Endodermal cell (in vitro differentiated cells): ENCODE measurements around the gene TRAF3IP1. TPM values are rescaled to one million over a fixed set of nuclear protein-coding genes. Genes with fewer than 3 reads are reported as not detected.

Experiments used
- DNase-seq: peaks from one replicate; pipeline ENCODE4 v3.0.0-alpha.2; 2017
- H3K27ac ChIP-seq: 2 replicates; pipeline ENCODE4 v1.5.1; 2013; ENCODE audit warnings: mild to moderate bottlenecking, low read depth, low read length, moderate library complexity
- H3K27me3 ChIP-seq: 2 replicates; pipeline ENCODE4 v1.6.1; 2013; ENCODE audit warnings: mild to moderate bottlenecking, low read length, moderate library complexity; ENCODE audit not compliant: insufficient read depth, control insufficient read depth, poor library complexity, severe bottlenecking
- H3K36me3 ChIP-seq: 2 replicates; pipeline ENCODE4 v1.7.0; 2013; ENCODE audit warnings: mild to moderate bottlenecking, low read length, moderate library complexity; ENCODE audit not compliant: control insufficient read depth, insufficient read depth
- H3K4me1 ChIP-seq: one replicate; pipeline ENCODE4 v1.7.0; 2013; ENCODE audit warnings: low read length; ENCODE audit not compliant: control insufficient read depth, insufficient read depth
- H3K4me3 ChIP-seq: 2 replicates; pipeline ENCODE4 v1.5.1; 2013; ENCODE audit warnings: mild to moderate bottlenecking, low read length, moderate library complexity
- H3K9ac ChIP-seq: 2 replicates; pipeline ENCODE4 v1.6.1; 2013; ENCODE audit warnings: mild to moderate bottlenecking, low read length, moderate library complexity; ENCODE audit not compliant: poor library complexity, severe bottlenecking; ENCODE audit errors: extremely low read depth
- H3K9me3 ChIP-seq: 2 replicates; pipeline ENCODE4 v1.6.1; 2013; ENCODE audit warnings: mild to moderate bottlenecking, low read length, moderate library complexity; ENCODE audit not compliant: control insufficient read depth
- H3K27ac Mint-ChIP-seq: 2 replicates; pipeline ENCODE4 v1.8.0; 2020; ENCODE audit warnings: mixed read lengths
- H3K27me3 Mint-ChIP-seq: 2 replicates; pipeline ENCODE4 v1.8.0; 2021; ENCODE audit warnings: mild to moderate bottlenecking, mixed read lengths; ENCODE audit not compliant: insufficient read depth
- H3K36me3 Mint-ChIP-seq: 2 replicates; pipeline ENCODE4 v1.8.0; 2020; ENCODE audit warnings: low read depth, mixed read lengths
- H3K4me1 Mint-ChIP-seq: 2 replicates; pipeline ENCODE4 v1.8.0; 2020; ENCODE audit warnings: mixed read lengths
- H3K4me3 Mint-ChIP-seq: 2 replicates; pipeline ENCODE4 v1.8.0; 2020; ENCODE audit warnings: mild to moderate bottlenecking, moderate library complexity, mixed read lengths
- H3K9me3 Mint-ChIP-seq: 2 replicates; pipeline ENCODE4 v1.8.0; 2020; ENCODE audit warnings: mild to moderate bottlenecking, mixed read lengths
- WGBS, 2 experiments: methylation state at CpG; one replicate each; pipeline versions ENCODE4 v1.1.5 to v1.1.7; 2013; ENCODE audit warnings: missing lambda C conversion rate in 2 of 2, mixed read lengths in 1 of 2; ENCODE audit not compliant: insufficient coverage in 1 of 2, insufficient read length in 1 of 2; 5-methylcytosine and 5-hydroxymethylcytosine counted together
- total RNA-seq, 2 donors: library from RNA; stranded (reverse); fragmentation: NEBNext Ultra II Directional in 1 of 2; extraction: Animal tissue kit (Norgen Biotek cat#: 25700) in 1 of 2; gene quantifications; 2 replicates in 1 of 2; 3 replicates in 1 of 2; pipeline ENCODE4 v1.2.1, GENCODE V29; 2021
- TF ChIP-seq, protein P1 (sequence below): fragments of 200-600 bp; sonication (generic); conservative IDR thresholded peaks from 2 replicates; pipeline ENCODE4 v1.5.0; 2021; ENCODE audit warnings: antibody characterized with exemption, mild to moderate bottlenecking

The TRAF3IP1 gene
- total RNA-seq, 2 donors from 2014 or later = 21.9 to 28.3 TPM

GRCh38 chr2:238294393-238295143 is 25.8 kb upstream of the TRAF3IP1 start:
- Histone ChIP-seq H3K4me3 (no peak overlapping the region), H3K9ac (no peak overlapping the region), H3K4me1 (peaks cover 19% of the 10 kb centered on the region)

DNA sequence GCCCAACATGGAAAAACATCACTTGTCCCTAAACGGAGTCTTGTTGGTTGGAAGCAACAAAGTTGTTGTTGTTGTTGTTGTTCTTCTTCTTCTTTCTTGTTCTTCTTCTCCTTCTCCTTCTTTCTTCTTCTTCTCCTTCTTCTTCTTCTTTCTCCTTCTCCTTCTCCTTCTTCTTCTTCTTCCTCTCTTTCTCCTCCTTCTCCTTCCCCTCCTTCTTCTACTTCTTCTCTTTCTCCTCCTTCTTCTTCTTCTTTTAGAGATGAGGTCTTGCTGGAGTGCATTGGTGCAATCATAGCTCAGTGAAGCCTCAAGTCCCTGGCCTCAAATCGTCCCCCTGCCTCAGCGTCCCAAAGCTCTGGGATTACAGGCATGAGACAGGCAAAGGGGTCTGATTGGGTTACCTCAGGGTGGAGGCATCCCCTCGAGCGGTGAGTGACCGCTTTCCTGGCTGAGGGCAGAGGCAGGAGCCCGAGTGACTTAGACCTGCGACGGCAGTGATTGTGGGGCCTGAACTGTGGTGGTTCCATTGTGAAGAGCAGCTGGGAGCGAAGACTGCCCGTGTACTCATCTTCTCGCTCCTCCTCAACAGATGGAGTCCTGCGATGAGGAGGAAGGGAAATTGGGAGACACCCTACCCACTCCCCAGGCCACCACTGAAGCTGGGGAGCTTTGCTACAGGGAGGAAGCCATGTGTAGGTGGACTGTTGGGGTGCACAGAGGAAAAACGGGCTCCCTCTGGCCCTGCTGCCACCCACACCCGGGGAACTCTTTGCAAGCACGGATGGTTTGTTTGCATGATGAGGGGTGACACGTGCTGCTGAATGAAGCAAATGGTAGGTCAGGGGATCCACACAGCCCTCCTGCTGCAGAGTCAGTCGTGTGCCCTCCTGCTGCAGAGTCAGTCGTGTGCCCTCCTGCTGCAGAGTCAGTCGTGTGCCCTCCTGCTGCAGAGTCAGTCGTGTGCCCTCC is 24.9 kb upstream of the TRAF3IP1 start:
- Histone ChIP-seq H3K9me3 (no peaks in the 10 kb centered on the region), H3K9ac (no peak overlapping the region), H3K27ac (no peak overlapping the region), H3K4me1 (peaks cover 15% of the 10 kb centered on the region), H3K27me3 (no peaks in the 10 kb centered on the region), H3K4me3 (no peak overlapping the region), H3K36me3 (no peaks in the 10 kb centered on the region)
- 92 to 100% methylated on average over 2 to 18 of the region's 21 CpGs for WGBS, 2 experiments
- peaks cover 22% of the 10 kb centered on the region for H3K4me1 Mint-ChIP-seq
- no peak overlapping the region for H3K27ac Mint-ChIP-seq
- no peaks in the 10 kb centered on the region for H3K36me3 Mint-ChIP-seq
- H3K27me3 Mint-ChIP-seq = peaks cover 9% of the 10 kb centered on the region
- H3K4me3 Mint-ChIP-seq = no peak overlapping the region
- no peak for DNase-seq
- TF ChIP-seq, protein P1, sequence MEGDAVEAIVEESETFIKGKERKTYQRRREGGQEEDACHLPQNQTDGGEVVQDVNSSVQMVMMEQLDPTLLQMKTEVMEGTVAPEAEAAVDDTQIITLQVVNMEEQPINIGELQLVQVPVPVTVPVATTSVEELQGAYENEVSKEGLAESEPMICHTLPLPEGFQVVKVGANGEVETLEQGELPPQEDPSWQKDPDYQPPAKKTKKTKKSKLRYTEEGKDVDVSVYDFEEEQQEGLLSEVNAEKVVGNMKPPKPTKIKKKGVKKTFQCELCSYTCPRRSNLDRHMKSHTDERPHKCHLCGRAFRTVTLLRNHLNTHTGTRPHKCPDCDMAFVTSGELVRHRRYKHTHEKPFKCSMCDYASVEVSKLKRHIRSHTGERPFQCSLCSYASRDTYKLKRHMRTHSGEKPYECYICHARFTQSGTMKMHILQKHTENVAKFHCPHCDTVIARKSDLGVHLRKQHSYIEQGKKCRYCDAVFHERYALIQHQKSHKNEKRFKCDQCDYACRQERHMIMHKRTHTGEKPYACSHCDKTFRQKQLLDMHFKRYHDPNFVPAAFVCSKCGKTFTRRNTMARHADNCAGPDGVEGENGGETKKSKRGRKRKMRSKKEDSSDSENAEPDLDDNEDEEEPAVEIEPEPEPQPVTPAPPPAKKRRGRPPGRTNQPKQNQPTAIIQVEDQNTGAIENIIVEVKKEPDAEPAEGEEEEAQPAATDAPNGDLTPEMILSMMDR = no peak
- H3K9me3 Mint-ChIP-seq = no peaks in the 10 kb centered on the region

More at GRCh38 chr2:238294393-238295143, 25.8 kb upstream of the TRAF3IP1 start:
- Mint-ChIP-seq H3K36me3 (no peaks in the 10 kb centered on the region), H3K9me3 (no peaks in the 10 kb centered on the region), H3K27ac (no peak overlapping the region), H3K4me1 (peaks cover 27% of the 10 kb centered on the region), H3K4me3 (no peak overlapping the region), H3K27me3 (peaks cover 9% of the 10 kb centered on the region)
- 83 to 93% methylated on average over 11 to 17 of the region's 17 CpGs for WGBS, 2 experiments
- TF ChIP-seq, protein P1 = no peak
- no peaks in the 10 kb centered on the region for H3K9me3 ChIP-seq
- no peaks in the 10 kb centered on the region for H3K27me3 ChIP-seq
- no peak overlapping the region for H3K27ac ChIP-seq
- no peak for DNase-seq
- no peaks in the 10 kb centered on the region for H3K36me3 ChIP-seq

GRCh38 chr2:238296638-238297457 is 23.5 kb upstream of the TRAF3IP1 start:
- Histone ChIP-seq H3K36me3 (no peaks in the 10 kb centered on the region), H3K4me3 (no peak overlapping the region), H3K9ac (no peak overlapping the region), H3K27ac (no peak overlapping the region), H3K4me1 (peaks cover 10% of the 10 kb centered on the region), H3K27me3 (no peaks in the 10 kb centered on the region), H3K9me3 (no peaks in the 10 kb centered on the region)
- Mint-ChIP-seq H3K36me3 (no peaks in the 10 kb centered on the region), H3K27ac (peak overlapping the region; percentile 13), H3K9me3 (no peaks in the 10 kb centered on the region), H3K27me3 (peaks cover 9% of the 10 kb centered on the region), H3K4me1 (peaks cover 17% of the 10 kb centered on the region), H3K4me3 (no peak overlapping the region)
- TF ChIP-seq, protein P1 = no peak
- 82 to 89% methylated on average over 6 to 24 of the region's 24 CpGs for WGBS, 2 experiments
- peak; percentile 63 for DNase-seq
